Keratinocyte (primary cell): ENCODE measurements around the gene SLC25A34. TPM values are rescaled to one million over a fixed set of nuclear protein-coding genes. Genes with fewer than 3 reads are reported as not detected.

Experiments
- DNase-seq: peaks from one replicate; pipeline ENCODE4 v3.0.0-alpha.2; 2011; ENCODE audit warnings: low read depth, missing footprints, low spot score
- FAIRE-seq: peaks from 2 replicates; lab custom pipeline; 2011; peaks lifted over from hg19 to GRCh38; lab: Jason Lieb, UNC
- H2AFZ ChIP-seq: 2 replicates; pipeline ENCODE4 v1.6.0; 2012; ENCODE audit warnings: low read length, control low read depth, inconsistent platforms; ENCODE audit not compliant: control insufficient read depth
- H3K27ac ChIP-seq: 2 replicates; pipeline ENCODE4 v1.5.1; 2011; ENCODE audit warnings: low read length; ENCODE audit not compliant: control insufficient read depth, insufficient read depth
- H3K27me3 ChIP-seq: 3 replicates; pipeline ENCODE4 v1.6.0; 2011; ENCODE audit warnings: low read length; ENCODE audit not compliant: control insufficient read depth, insufficient read depth; ENCODE audit errors: extremely low read depth
- H3K36me3 ChIP-seq, 2 experiments: 2 replicates in 1 of 2; 3 replicates in 1 of 2; pipeline ENCODE4 v1.5.1; 2011; ENCODE audit warnings: low read length in 2 of 2, mild to moderate bottlenecking in 1 of 2; ENCODE audit not compliant: control insufficient read depth in 2 of 2, insufficient read depth in 2 of 2; ENCODE audit errors: extremely low read depth in 1 of 2
- H3K4me1 ChIP-seq: 3 replicates; pipeline ENCODE4 v1.5.1; 2011; ENCODE audit warnings: low read length; ENCODE audit not compliant: control insufficient read depth, insufficient read depth; ENCODE audit errors: extremely low read depth
- H3K4me2 ChIP-seq: 3 replicates; pipeline ENCODE4 v1.6.0; 2011; ENCODE audit warnings: low read depth, low read length; ENCODE audit not compliant: control insufficient read depth, insufficient read depth; ENCODE audit errors: extremely low read depth
- H3K4me3 ChIP-seq, 3 experiments: fragments of 200-600 bp in 1 of 3; sonication (generic) in 1 of 3; 2 replicates in 2 of 3; 3 replicates in 1 of 3; pipeline ENCODE4 v1.5.1; 2011 to 2016; ENCODE audit warnings: low read length in 3 of 3, mild to moderate bottlenecking in 3 of 3, control low read depth in 2 of 3, inconsistent platforms in 1 of 3, low read depth in 1 of 3, mixed read lengths in 1 of 3, mixed run types in 1 of 3, moderate library complexity in 1 of 3; ENCODE audit not compliant: control insufficient read depth in 2 of 3, insufficient read depth in 2 of 3; ENCODE audit errors: extremely low read depth in 1 of 3
- H3K79me2 ChIP-seq: 2 replicates; pipeline ENCODE4 v1.6.0; 2012; ENCODE audit warnings: low read length; ENCODE audit not compliant: control insufficient read depth, insufficient read depth
- H3K9ac ChIP-seq: 3 replicates; pipeline ENCODE4 v1.6.0; 2011; ENCODE audit warnings: low read length; ENCODE audit not compliant: control insufficient read depth, insufficient read depth; ENCODE audit errors: extremely low read depth
- H3K9me1 ChIP-seq: 3 replicates; pipeline ENCODE4 v1.6.0; 2011; ENCODE audit warnings: low read length; ENCODE audit not compliant: control insufficient read depth, insufficient read depth; ENCODE audit errors: extremely low read depth
- H3K9me3 ChIP-seq: 2 replicates; pipeline ENCODE4 v1.5.1; 2012; ENCODE audit warnings: low read depth, low read length; ENCODE audit not compliant: control insufficient read depth
- H4K20me1 ChIP-seq: 3 replicates; pipeline ENCODE4 v1.6.0; 2011; ENCODE audit warnings: low read length; ENCODE audit not compliant: control insufficient read depth, insufficient read depth; ENCODE audit errors: extremely low read depth
- CTCF ChIP-seq, 3 experiments: IDR thresholded peaks in 1 of 3; conservative IDR thresholded peaks in 1 of 3; optimal IDR thresholded peaks in 1 of 3; 2 replicates in 2 of 3; 3 replicates in 1 of 3; pipeline versions ENCODE3 to v1.5.1; 2011; ENCODE audit warnings: low read length in 3 of 3, mild to moderate bottlenecking in 3 of 3, moderate library complexity in 2 of 3, control low read depth in 1 of 3, inconsistent platforms in 1 of 3; ENCODE audit not compliant: insufficient read depth in 2 of 3; ENCODE audit errors: extremely low read depth in 1 of 3
- EZH2 ChIP-seq: IDR thresholded peaks from one replicate; pipeline ENCODE4 v1.6.1; 2012; ENCODE audit warnings: inconsistent platforms, mild to moderate bottlenecking, low read length, moderate library complexity
- dilution Hi-C: fragments of 300-500 bp; cut with MboI; formaldehyde crosslinking; loops from one replicate; pipeline ENCODE4 v1.7.0; 2020; ENCODE audit warnings: low sequenced_read_pairs; ENCODE audit not compliant: extremely low pct_ligation_motif_present
- polyA plus RNA-seq, 5 experiments: library from polyadenylated mRNA; depleted of rRNA in 3 of 5; stranded (reverse) in 3 of 5; stranded (forward) in 1 of 5; unstranded in 1 of 5; fragments of >200 nt; gene quantifications; 1 replicate in 1 of 5; 2 replicates in 3 of 5; 3 replicates in 1 of 5; pipeline versions ENCODE4 v1.2.1 to v1.2.3, GENCODE V29; 2011 to 2012; ENCODE audit warnings: missing spikeins in 2 of 5, low read depth in 1 of 5, low replicate concordance in 1 of 5

SLC25A34 gene
- polyA plus RNA-seq, 1 donor (not counting 4 experiments of a cell fraction or from before 2014, with no cell fraction given) = 0.46 TPM

- Histone ChIP-seq H3K9ac (no peak overlapping the region), H3K4me2 (no peak overlapping the region), H2AFZ (no peak overlapping the region), H3K9me1 (no peaks in the 10 kb centered on the region), H3K79me2 (no peaks in the 10 kb centered on the region), H3K4me1 (no peaks in the 10 kb centered on the region), H3K9me3 (no peaks in the 10 kb centered on the region), H3K27me3 (no peaks in the 10 kb centered on the region), H3K36me3 (no peaks in the 10 kb centered on the region), H3K27ac (no peak overlapping the region), H4K20me1 (no peaks in the 10 kb centered on the region), H3K4me3 (no peak overlapping the region)
- dilution Hi-C loops = no loop called here
- no peak for DNase-seq
- no peak for FAIRE-seq
- TF ChIP-seq CTCF (optimal IDR thresholded peaks at IDR 0.05 in 1 of 3, IDR thresholded peaks at IDR 0.05 in 1 of 3, conservative IDR thresholded peaks at IDR 0.05 in 1 of 3; ENCODE audit: extremely low read depth in 1 of 3, insufficient read depth in 2 of 3, low read length in 3 of 3) = no peak
- TF ChIP-seq EZH2 = no peak
These were observed 14.9 kb downstream of the SLC25A34 start for GRCh38 chr1:15750924-15751323.

DNA sequence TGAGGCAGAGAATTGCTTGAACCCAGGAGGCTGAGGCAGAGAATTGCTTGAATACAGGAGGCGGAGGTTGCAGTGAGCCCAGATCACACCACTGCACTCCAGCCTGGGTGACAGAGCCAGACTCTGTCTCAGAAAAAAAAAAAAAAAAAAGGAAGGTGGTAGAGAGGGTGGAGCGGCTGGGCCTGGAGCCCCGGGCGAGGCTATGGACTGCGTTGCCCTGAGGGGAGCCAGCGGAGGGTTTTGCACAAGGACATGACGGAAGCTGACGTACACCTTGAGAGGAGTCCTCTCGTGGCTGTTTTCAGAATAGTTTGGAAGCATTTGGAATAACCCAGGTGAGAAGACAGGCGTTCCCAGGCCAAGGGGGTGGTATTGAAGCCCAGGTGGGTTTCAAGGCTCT is 15.7 kb downstream of the SLC25A34 start:
- no peaks in the 10 kb centered on the region for H3K9me1 ChIP-seq
- FAIRE-seq = no peak
- H3K79me2 ChIP-seq = no peaks in the 10 kb centered on the region
- H3K9ac ChIP-seq = no peak overlapping the region
- H3K4me1 ChIP-seq = peaks cover 8% of the 10 kb centered on the region
- H4K20me1 ChIP-seq = no peaks in the 10 kb centered on the region
- H3K27ac ChIP-seq = no peak overlapping the region
- H3K4me3 ChIP-seq = no peak overlapping the region
- H3K4me2 ChIP-seq = no peak overlapping the region
- no peak overlapping the region for H2AFZ ChIP-seq
- H3K36me3 ChIP-seq = no peaks in the 10 kb centered on the region
- H3K27me3 ChIP-seq = no peaks in the 10 kb centered on the region
- dilution Hi-C loops = no loop called here
- TF ChIP-seq CTCF (optimal IDR thresholded peaks at IDR 0.05 in 1 of 3, IDR thresholded peaks at IDR 0.05 in 1 of 3, conservative IDR thresholded peaks at IDR 0.05 in 1 of 3; ENCODE audit: extremely low read depth in 1 of 3, insufficient read depth in 2 of 3, low read length in 3 of 3) = no peak
- TF ChIP-seq EZH2 = no peak
- no peaks in the 10 kb centered on the region for H3K9me3 ChIP-seq
- no peak for DNase-seq
